ENCODE results near the gene HNRNPL. TPM values are rescaled to one million over a fixed set of nuclear protein-coding genes. Genes with fewer than 3 reads are reported as not detected.
"Not testable (repeated sequence)": the region's sequence is repeated elsewhere in the genome, so short reads cannot be mapped to it uniquely, and the experiment has no call there.

Gene HNRNPL
- total RNA-seq, 1 experiment from 2014 or later, result 238 TPM

DNA sequence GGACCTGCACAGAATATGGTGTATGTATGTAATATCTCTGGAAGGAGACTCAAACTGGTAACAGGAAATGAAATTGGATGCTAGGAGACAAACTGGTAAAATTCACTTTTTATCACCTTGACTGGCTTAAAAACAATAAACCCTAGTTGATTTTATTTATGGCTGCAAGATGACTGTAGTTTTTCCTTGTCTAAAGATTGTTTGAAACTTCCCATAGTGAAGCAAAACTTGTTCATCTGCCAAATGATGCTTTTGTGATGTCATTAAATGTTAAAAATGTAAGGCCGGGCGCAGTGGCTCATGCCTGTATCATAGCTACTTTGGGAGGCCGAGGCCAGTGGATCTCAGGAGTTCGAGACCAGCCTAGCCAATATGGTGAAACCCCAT lies 15.7 kb downstream of the HNRNPL start:
- no peak for DNase-seq (ENCODE audit: extremely low read depth, low read depth)

DNA sequence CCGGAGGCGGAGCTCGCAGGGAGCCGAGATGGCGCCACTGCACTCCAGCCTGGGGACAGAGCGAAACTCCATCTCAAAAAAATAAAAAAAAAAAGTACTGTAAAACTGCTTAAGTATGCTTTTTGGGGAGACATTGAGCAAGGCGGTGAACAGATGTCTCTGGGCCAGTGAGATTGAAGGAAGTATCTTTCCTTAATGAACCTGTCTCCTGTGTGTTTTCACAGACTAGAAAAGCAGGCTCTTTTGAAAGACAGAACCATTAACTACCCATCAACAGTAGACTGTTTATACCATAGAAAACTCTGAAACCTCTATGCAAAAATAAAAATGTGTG lies 16.7 kb downstream of the HNRNPL start:
- DNase-seq (ENCODE audit: extremely low read depth, low read depth), result no peak

DNA sequence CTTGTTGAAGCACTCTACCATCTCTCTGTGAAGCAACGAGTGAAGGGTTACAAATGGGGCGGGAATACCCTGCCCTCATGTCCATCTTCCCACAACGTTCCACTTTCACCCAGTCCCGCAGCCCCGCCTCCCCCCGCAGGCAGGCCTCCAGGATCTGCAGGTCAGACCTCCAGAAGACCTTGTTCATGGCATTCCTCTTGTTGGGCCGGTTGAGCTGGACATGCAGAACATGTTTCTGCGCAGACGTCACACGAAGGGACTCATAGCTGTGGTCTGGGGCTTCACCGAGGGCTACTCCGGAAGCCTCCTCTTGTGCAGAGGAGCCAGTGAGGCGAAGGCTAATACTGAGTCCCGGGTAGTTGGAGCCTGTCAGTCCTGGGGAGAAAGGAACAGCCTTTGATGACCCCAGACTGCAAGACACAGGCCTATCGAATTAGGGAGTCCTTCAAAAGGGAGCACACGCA lies 18.6 kb downstream of the HNRNPL start:
- DNase-seq (ENCODE audit: extremely low read depth, low read depth), result no peak

DNA sequence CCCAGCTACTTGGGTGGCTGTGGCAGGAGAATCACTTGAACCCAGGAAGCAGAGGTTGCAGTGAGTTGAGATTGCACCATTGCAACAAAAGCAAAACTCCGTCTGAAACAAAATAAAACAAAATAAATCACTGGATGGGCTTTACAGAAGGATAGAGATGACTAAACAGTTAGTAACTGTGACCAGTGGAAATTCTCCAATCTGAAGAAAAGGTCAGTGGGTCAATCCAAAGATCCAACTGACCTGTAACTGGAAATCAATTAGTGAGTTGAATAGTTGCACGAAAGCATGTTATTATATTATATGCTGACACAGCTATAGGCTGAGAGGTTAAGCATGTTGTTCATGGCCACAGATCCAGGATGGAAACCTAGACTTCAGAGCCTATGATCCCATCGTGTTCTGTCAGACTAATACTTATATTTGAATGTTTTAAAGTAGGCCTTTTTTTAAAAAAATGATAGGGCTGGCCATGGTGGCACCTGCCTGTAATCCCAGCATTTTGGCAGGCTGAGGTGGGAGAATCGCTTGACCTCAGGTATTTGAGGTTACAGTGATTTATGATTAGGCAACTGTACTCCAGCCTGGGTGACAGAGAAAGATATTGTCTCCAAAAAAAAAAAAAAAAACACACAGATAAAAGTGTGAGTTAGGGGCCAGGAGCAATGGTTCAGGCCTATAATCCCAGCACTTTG lies 19.6 kb downstream of the HNRNPL start:
- DNase-seq (ENCODE audit: extremely low read depth, low read depth), result no peak

DNA sequence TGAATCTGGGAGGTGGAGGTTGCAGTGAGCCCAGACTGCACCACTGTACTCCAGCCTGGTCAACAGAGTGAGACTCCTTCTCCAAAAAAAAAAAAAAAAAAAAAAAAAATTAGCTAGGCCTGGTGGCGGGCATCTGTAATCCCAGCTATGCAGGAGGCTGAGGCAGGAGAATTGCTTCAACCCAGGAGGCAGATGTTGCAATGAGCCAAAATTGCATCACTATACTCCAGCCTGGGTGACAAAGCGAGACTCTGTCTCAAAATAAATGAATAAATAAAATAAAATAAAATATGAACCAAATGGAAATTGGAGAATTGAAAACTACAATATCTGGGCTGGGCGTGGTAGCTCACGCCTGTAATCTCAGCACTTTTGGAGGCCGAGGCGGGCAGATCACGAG lies 20.6 kb downstream of the HNRNPL start:
- not testable (repeated sequence) for DNase-seq (ENCODE audit: extremely low read depth, low read depth)

DNA sequence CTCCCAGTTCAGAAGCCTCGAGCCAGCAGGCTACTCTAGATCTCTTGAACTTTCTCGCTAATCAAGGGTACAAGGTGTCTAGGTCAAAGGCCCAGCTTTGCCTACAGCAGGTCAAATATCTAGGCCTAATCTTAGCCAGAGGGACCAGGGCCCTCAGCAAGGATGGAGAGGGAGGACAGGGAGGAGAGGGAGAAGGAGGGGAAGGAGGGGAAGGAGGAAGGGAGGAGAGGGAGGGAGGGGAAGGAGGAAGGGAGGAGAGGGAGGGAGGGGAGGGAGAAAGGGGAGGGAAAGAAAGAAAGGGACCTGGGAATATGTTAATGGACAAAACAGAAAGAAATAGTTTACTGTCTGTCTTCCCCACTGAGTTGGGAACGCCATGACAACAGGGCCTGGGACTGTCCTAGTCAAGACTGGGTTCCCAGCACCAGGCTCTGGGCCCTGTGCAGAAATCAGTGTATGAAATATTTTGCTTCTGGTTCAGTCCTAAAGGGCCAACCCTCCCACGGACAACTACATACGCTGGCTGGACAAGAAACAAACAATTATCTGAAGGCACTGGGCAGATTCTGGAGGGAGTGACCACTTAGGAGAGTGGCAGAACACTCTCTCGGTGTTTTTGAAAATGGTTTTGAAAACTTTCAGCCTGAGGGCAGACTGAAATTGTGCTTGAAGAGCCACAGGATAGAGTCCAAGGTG lies 22.8 kb downstream of the HNRNPL start:
- no peak for DNase-seq (ENCODE audit: extremely low read depth, low read depth)

DNA sequence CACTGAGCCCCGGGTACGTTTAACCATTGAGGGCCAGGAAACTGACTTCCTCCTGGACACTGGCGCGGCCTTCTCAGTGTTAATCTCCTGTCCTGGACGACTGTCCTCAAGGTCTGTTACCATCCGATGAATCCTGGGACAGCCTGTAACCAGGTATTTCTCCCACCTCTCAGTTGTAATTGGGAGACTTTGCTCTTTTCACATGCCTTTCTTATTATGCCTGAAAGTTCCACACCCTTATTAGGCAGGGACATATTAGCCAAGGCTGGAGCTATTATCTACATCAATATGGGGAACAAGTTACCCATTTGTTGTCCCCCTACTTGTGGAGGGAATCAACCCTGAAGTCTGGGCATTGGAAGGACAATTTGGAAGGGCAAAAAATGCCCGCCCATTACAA lies 23.9 kb downstream of the HNRNPL start:
- DNase-seq (ENCODE audit: extremely low read depth, low read depth), result not testable (repeated sequence)

DNA sequence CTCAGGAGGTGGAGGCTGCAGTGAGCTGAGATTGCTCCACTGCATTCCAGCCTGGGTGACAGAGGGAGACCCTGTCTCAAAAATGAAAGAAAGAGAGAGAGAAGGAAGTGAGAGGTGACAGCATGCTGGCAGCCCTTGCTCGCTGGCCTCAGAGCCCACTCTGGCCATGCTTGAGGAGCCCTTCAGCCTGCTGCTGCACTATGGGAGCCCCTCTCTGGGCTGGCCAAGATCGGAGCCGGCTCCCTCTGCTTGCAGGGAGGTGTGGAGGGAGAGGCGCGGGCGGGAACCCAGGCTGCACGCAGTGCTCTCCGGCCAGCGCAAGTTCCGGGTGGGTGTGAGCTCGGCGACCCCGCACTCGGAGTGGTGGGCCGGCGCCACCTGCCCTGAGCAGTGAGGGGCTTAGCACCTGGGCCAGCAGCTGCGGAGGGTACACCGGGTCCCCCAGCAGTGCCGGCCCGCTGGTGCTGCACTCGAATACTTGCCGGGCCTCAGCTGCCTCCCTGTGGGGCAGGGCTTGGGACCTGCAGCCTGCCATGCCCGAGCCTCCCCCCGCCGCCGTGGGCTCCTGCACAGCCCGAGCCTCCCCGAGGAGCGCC lies 28.5 kb downstream of the HNRNPL start:
- DNase-seq (ENCODE audit: extremely low read depth, low read depth), result not testable (repeated sequence)

DNA sequence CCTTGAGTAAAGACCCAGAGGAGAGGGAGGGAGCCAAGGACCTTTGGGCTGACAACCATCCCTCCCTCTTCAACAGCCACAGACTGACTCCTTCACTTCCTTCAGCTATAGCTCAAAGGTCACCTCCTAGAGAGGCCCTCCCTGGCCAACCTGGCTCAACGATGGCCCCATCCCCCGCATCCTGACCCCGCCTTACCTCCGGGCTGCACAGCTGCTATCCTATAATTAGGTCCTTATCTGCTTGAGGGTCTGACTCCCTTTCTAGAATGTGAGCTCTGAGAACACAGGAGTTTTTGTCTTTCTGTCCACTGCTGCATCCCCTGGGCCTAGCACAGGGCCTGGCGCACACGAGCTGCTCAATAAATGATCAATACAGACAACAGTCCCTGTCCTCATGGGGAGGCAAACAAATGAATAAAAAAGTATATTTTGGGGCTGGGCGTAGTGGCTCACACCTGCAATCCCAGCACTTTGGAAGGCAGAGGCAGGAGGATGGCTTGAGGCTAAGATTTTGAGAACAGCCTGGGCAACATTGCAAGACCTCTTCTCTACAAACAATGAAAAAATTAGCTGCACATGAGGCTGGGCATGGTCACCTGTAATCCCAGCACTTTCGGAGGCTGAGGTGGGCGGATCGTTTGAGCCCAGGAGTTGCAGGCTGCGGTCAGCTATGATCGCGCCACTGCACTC lies 30.4 kb downstream of the HNRNPL start:
- DNase-seq (ENCODE audit: extremely low read depth, low read depth), result no peak

DNA sequence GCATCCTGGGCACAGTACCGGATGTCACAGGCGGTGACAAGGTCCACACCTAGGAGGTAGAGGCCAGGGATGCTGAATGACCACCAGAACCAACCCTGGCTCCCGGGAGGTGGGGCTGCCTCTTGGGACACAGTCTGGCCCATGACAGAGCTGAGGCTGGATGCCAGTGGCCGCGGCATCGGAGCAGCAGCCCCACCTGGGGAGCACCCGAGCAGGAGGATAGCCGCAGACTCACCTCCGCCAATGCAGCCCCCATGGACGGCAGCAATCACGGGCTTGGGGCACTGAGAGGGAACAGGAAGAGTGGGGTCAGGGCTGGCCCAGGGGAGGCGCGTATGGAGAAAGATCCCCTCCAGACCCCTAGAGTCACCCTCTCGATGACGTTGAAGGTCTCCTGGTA lies 32.7 kb downstream of the HNRNPL start:
- no peak for DNase-seq (ENCODE audit: extremely low read depth, low read depth)

DNA sequence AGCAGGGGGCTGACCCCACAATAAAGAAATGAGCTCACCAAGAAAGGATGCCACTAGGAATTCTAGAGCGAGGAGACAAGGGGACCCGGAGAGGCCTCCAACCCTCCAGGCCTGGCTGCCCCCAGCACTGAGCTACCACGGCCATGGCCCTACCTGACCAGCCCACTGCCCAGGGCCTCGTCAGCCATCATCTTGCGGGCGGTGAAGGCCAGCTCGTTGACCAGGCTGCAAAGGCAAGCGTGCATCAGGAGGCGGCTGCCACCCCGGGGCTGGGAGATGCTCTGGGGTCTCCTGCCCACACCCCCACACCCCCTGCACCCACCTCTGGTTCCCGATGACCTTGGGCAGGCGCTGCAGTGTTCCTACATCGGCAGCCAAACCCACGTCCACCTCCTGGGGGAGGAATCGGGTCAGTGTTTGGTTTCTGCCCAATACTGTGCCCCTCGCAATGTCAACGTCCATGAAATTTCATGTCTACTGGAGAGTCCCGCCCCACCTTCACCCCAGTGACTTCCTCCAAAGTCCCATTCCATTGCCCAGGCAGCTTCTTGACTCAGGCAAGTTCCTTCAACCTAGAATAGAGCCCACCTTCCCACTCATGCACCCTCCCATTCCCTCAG lies 33.5 kb downstream of the HNRNPL start:
- no peak for DNase-seq (ENCODE audit: extremely low read depth, low read depth)

DNA sequence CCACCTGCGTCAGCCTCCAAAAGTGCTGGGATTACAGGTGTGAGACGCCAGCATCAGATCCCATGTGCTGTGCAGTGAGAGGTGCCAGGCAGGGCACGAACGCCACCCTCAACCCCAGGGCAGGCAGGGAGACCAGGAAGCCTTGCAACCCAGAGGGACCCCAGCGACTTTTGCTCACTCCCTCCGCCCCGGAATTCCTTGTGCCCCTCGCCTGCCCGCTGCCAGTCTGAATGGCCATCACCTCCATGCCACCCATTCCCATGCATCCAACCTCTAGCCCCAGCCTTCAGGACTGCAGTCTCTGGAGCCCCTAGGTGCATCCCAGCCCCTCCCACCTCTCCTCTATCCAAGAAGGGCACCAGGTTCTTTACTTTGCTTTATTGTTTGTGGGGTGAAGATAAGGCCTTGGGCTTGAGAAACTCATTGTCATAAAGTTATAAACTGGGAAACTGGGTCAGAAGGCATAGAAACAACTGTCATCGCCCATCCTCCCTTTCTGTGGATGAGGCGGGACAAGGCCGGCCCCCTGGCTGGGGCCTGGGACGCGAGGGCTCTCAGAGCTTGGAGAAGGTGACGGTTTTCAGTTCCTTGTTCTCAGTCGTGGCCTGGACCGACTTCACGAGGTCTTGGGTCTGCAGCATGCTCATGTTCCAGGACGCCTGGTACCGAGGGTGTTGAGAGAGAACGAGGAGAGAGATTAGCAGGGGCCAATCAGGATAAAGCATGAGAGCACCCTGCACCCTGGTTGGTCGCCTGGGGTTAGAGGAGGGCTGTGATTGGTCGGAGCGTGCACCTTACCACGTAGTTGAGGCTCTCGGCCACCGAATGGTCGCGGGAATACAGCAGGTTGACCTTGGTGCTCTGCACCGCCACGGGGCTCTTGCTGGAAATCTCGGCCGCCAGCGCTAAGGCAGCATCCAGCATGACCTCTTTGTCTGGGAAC lies 34.5 kb downstream of the HNRNPL start:
- DNase-seq (ENCODE audit: extremely low read depth, low read depth), result no peak

DNA sequence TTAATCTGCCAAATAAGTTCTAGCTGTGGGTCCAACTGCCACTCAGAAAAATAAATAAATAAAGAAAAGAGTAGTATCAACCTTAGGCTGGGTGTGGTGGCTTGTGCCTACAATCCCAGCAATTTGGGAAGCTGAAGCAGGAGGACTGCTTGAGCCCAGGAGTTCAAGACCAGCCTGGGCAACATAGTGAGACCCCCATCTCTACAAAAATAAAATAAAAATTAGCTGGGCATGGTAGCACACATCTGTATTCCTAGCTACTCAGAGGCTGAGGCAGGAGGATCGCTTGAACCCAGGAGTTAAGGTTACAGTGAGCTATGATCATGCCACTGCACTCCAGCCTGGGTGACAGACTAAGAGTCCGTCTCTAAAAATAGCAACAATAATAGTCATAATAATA lies 35.9 kb downstream of the HNRNPL start:
- DNase-seq (ENCODE audit: extremely low read depth, low read depth), result not testable (repeated sequence)

DNA sequence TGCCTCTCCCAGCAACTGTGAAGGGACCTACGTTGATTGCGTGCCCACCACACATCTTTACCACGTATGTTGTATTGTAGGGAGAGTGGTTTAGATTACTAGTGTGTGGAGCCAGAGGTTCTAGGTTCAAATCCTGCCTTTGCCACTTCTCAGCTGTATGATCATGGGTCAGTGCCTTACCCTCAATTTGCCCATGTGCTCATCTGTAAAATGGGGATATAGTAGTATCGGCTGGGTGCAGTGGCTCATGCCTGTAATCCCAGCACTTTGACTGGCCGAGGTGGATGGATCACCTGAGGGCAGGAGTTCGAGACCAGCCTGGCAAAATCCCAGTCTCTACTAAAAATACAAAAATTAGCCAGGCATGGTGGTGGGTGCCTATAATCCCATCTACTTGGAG lies 36.5 kb downstream of the HNRNPL start:
- no peak for DNase-seq (ENCODE audit: extremely low read depth, low read depth)

DNA sequence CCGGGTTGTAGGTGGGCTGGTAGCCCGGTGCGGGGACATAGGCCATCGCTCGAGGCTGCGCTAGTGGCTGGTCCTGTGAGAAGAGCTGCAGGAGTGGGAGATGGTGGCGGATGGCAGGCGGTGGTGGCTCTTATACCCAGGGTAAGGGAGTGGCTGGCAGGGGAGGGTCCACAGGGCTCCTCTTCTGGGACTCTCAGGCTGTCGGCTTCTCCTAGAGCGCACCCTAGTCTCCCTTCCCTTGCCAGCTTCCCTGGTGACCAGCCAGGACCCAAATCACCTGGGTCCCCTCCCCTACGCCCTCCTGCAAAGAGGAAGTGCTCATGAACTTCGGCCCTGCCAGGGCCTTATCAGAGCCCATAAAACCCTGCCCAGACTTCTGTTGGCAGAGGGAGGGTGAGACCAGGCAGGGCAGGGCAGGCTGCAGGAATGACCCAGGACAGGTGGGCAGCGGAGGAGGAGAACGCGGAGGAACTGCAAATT lies 36.9 kb downstream of the HNRNPL start, which contains the start of gene LGALS4:
Gene LGALS4 (minus strand): TSS at position 105 of the 480 bp plus-strand sequence. CDS start 59 bp downstream, at position 46.
- DNase-seq (ENCODE audit: extremely low read depth, low read depth), result no peak

DNA sequence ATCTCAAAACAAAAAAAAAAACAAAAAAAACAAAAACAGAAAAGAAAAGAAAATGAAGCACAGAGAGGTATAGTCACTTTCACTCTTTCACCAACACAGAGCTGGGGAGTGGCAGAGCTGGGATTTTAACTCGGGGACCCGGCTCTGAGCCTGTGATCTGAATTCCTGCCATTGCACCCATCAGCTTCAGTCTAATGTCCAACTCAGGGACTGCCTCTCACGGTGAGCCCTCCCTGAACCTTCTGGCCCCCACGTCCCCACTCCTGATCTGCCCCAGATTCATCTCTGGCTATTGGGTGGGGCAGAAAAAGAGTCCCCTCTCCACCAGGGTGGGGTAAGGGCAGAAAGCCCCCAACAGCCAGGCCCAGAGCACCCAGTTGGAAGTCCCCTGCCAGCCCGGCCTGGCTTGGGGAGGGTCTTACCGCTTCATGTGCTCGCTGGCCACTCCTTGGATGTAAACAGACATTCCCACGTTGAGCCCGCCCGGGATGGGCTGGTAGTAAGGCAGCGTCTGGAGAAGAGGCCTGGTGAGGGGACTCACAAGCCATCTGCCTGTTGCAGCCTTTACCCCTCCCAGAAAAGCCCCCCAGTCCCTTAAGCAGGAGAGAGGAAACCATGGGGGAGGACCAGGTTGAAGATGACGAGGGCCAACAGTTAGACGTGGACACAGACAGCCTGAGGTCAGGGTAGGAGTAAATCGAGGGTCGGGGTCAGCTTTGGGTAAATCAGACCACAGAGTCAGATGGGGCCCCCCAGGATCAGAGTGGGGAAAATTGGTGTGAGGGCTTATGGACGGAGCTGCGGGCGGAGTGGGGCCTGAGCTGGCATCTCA lies 37.6 kb downstream of the HNRNPL start:
- DNase-seq (ENCODE audit: extremely low read depth, low read depth), result no peak

DNA sequence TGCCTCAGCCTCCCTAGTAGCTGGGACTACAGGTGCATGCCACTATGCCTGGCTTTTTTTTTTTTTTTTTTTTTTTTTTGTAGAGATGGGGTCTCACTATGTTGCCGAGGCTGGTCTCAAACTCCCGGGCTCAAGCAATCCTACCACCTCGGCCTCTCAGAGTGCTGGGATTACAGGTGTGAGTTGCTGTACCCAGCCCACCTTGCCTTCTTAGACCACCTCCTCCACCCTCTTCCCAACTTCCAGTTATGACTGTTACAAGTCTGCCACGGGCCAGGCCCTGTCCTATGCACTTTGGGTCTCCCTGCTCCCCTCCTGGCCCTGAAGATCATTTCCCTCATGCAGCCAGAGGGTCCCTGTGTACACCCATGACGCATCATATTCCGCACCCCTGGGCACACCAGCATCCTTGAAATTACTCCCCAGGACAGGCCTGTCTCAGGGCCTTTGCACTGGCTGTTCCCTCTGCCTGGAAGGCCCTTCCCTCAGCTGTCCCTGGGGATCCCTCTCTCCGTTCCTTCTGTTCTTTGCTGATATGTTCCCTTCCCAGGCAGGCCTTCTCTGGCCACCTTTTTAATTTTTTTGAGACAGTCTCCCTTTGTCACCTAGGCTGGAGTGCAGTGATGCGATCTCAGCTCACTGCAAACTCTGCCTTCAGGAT lies 40.1 kb downstream of the HNRNPL start:
- DNase-seq (ENCODE audit: extremely low read depth, low read depth), result no peak

DNA sequence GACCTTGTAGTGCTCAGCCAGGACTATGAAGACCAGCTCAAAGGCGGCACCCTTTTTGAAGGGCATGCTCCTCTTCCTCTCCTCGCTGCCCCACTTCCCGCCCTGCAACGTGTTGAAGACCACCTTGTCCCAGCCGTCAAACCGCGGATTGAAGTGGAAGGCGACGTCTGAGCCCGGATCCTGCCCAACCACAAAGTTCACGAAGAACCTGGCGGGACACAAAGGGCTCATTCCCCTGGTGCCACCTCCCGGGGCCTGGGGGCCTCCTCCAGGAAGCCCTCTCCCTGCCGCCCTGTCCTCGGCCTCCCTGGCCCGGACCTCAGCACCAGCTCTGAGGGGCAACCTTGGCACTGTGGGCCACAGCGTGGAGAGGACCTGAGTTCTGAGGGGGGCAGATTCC lies 41.0 kb downstream of the HNRNPL start:
- DNase-seq (ENCODE audit: extremely low read depth, low read depth), result no peak

Measured in NCI-H460 (cell line).